NCI-H1694 (cell line): ENCODE results near the gene NAXE.
"Not testable (repeated sequence)": the region's sequence is repeated elsewhere in the genome, so short reads cannot be mapped to it uniquely, and the experiment has no call there.

ENCODE experiments used
- DNase-seq: peaks from one replicate; lab custom pipeline; 2025; lab: John Stamatoyannopoulos, UW

NAXE gene

DNA sequence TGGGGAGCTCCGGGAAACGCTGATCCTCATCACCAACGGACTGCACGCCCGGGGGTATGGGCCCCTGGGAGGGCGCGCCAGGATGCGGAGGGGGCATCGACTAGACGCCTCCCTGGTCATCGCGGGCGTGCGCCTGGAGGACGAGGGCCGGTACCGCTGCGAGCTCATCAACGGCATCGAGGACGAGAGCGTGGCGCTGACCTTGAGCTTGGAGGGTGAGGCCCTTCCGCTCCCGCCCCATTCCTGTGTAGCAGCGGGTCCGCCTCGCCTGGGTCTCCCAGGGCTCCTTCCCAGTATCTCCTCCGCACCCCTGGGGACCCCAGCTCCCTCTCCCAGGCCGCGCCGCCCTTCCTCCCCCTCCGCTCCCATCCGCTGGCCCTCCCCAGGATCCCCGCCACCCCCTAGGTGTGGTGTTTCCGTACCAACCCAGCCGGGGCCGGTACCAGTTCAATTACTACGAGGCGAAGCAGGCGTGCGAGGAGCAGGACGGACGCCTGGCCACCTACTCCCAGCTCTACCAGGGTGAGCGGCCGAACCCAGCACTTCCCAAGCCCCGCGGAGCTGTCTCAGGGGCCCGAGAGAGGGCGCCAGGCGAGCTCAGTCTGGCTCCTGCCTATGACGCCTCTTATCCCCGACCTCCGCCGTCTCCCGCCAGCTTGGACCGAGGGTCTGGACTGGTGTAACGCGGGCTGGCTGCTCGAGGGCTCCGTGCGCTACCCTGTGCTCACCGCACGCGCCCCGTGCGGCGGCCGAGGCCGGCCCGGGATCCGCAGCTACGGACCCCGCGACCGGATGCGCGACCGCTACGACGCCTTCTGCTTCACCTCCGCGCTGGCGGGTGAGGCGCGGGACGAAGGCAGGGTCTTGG lies 32.6 kb downstream of the NAXE start:
- peak; percentile 69 for DNase-seq

DNA sequence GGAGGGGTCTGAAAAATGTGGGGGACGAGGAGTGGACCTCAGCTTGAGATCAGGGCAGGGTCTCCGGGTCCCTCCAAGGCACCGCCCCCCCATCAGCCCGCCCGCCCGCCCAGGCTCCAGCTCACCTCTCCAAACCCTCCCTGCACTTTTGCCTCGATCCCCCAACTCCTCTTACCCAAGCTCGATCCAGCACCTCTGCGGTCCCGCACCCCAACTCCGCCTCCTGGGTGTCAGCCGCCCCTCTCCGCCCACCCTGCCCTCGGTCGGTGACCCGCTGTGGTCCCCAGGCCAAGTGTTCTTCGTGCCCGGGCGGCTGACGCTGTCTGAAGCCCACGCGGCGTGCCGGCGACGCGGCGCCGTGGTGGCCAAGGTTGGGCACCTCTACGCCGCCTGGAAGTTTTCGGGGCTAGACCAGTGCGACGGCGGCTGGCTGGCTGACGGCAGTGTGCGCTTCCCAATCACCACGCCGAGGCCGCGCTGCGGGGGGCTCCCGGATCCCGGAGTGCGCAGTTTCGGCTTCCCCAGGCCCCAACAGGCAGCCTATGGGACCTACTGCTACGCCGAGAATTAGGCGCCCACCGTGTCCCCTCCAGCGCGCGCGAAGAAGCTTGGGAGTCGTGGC lies 33.3 kb downstream of the NAXE start:
- DNase-seq = peak; percentile 32

DNA sequence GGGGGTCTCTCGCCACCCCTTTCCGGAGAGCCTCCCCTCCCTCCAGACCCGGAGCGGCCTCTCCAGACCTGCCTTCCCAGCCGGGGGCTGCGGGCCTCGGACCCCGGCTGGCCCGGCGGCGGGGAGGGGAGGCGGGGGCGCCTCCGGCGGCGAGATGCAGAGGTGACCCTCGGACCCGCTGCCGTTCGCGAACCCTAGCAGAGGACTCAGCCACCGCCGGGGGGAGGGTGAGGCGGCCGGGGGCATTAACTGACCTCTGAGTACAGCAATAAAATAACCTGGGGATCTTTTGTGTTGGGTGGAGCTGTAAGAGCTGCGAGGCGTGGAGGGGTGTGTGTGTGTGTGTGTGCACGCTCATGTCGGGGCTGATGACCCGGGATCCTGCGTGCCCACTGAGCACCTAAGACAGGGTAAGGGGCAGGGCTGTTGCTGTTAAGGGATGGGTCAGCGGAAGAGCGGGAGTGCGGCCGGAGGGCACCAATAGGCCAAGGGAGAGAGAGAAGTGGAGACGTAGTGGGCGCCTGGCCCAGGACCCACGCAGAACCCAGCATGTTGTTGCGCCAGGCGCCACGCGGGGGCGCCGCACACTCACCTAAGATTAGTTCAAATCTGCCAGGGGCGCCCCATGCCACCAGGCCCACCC lies 34.0 kb downstream of the NAXE start:
- DNase-seq = peak; percentile 87

DNA sequence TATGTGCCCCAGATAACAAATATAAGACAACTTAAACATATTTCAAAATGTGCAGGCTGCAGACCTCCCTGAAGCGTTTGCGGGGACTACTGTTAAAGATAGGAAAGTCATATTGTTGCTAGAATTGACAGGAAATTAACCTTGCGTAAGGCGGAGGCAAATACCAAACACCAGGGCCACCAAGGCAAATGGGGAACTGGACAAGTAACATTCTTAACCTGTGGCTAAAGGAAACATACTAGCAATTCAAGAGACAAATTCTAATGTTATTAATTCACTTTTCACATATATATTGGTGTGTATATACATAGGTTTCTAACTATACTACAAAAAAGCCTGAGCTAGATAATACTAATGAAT lies 34.5 kb downstream of the NAXE start:
- DNase-seq = no peak

DNA sequence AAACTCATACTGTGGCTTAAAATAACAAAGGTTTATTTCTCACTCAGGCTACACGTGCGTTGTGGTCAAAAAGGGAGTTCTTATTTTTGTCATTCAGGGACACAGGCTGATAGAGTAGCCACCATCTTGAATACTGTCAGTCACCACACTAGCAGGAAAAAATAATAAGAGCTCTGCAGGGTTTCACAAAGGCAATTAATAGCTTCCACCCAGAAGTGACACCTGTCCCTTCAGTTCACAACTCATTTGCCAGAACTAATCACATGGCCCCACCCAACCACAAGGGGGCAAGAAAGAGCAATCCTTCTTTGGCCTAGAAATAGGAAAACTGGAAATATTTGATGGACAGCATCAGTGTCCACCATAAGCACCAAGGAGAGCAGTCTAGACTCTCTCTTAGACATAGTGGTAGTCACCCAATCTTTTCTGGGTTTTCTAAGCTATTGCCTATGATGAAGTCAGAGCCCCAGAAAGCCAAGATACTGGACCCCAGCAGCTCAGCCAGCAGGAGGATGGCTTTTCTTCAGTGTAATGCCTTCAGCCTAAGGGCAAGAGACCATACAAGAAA lies 35.8 kb downstream of the NAXE start:
- DNase-seq = peak; percentile 91

DNA sequence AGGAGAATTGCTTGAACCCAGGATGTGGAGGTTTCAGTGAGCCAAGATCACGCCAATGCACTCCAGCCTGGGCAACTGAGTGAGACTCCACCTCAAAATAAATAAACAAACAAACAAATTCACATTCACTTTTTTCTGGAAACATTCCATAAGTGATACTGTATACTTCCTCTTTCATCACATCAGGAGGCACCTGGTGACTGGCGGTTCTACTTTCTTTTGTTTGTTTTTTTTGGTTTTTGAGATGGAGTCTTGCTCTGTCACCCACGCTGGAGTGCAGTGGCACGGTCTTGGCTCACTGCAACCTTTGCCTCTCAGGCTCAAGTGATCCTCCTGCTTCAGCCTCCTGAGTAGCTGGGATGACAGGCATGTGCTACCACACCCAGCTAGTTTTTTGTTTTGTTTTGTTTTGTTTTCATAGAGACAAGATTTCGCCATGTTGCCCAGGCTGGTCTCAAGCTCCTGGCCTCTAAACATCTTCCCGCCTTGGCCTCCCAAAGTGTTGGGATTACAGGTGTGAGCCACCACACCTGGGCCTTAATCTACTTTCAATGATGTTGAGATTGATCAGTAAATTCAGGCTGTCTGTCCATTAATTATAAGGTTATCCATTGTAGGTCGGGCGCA lies 38.4 kb downstream of the NAXE start:
- no peak for DNase-seq

DNA sequence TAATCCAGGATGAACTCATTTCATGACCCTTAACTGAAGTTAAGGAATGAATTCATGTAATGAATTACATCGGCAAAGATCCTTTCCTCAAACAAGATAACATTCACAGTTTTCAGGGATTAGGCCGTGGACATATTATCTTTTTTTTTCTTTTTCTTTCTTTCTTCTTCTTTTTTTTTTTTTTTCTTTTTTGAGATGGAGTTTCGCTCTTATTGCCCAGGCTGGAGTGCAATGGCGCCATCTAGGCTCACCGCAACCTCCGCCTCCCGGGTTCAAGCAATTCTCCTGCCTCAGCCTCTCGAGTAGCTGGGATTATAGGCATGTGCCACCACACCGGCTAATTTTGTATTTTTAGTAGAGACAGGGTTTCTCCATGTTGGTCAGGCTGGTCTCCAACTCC lies 39.6 kb downstream of the NAXE start:
- DNase-seq = not testable (repeated sequence)

DNA sequence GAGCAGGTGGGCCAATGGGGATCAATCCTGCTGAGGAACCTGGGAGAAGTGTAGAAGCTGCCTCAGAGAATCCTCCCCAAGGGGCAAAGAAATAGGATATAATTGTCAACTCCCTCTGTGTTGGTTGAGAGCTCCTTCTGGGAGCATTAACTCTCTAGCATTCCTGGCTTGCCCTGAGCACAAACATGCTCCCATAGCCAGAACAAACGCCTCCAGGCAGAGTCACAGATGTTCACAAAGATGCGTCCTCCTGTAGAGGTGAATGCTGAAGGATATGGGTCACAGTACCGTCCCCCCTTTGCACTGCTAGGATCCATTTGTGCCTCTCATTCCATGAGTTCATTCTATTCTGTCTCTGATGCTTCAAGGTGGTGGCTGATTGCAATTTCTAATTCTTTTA lies 40.8 kb downstream of the NAXE start:
- DNase-seq = no peak

DNA sequence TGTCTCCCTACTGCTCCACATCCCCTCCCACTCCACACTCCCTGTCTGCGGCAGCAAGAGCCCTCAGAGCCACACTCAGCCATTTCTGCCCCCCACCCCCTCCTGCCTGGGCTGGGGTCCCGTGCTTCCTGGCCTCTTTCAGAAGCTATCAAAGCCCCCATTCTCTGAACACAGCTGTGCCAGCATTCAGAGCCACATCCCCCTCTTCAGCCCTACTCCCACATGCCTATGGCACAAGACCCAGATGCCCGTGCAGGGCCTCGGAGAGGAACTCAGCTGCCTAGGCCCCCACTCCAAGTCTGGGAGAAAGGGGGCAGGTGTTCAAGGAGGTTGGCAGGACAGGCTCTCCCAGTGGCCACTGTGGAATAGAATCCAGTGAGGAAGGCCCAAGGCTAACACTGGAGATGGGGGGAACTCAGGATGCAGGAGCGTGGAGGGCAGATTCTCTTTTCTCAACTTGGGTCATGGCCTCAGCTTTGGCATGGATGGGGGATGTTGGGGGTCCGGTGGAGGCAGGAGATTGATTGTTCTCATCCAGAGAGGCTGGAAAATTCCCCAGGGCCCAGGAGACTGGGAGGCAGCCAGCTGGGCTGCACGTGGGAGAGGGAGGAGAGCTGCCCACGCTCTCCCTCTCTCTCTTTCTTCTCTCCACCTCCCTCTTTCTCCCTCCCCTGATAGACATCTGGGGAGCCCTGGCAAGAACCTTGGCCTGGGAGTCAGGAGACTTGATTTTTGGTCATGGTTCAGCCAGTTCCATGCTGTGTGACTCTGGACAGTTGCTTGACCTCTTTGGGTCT lies 46.8 kb downstream of the NAXE start:
- no peak for DNase-seq

DNA sequence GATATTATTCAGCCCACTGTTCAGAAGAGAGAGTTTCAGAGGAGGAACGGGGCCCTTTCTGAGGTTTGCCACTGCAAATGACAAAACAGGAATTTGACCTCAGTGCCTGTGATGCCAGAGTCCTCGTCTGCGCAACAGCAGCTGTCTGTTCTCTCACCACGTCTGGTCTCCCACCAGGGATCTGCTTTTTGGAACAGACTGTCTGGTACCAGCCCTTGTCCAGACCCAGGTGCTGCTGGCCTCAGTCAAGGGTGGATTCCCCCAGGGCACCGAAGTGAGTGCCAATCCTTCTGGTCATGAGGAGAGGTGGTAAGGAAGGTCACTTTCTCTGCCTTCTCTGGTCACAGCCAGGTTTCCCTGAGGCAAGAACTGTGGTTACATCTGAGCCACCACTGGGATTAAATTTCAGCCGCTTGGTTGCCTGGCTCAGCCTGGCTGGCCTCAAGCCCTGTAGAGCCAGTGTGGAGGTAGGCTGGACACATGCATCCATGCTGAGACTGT lies 48.1 kb downstream of the NAXE start:
- no peak for DNase-seq

DNA sequence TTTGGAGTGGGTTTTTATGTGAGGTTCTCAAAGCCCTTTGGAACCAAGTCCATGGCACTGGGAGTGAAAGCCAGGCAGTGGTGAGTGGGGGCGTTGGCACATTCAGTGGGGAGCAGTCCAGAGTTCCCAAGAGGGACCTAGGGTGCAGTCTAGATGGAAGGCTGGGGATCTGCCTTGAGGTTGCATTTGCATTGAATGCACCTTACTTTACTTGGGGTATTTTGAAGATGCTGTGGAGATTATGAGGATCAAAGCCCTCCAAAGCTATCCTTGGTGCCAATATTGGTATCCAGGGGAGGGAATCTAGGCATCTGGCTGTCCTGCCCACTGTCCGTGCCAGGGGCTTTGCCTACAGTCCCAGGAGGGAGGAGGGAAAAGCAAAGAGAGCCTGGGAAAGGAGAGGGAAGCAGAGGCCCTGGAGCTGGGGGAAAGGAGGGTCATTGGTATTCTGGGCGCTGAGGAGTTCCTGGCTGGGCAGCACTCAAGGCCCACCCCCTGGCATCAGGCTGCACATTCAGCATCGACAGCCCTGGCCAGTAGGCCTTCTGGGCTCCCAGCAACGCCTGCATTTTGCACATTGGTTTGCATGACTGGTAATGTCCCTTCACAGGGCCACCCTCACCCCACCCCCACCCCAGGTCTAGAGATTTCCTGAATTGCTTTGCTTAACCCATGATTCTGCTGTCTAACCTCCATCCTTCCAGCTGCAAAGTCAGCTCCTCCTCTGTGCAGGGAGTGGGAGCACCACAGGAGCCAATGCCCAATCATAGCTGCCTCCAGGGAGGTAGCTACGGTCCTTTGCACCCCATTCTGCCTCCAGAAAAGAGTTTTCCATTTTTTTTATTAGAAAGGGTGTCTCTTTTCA lies 49.5 kb downstream of the NAXE start:
- no peak for DNase-seq

DNA sequence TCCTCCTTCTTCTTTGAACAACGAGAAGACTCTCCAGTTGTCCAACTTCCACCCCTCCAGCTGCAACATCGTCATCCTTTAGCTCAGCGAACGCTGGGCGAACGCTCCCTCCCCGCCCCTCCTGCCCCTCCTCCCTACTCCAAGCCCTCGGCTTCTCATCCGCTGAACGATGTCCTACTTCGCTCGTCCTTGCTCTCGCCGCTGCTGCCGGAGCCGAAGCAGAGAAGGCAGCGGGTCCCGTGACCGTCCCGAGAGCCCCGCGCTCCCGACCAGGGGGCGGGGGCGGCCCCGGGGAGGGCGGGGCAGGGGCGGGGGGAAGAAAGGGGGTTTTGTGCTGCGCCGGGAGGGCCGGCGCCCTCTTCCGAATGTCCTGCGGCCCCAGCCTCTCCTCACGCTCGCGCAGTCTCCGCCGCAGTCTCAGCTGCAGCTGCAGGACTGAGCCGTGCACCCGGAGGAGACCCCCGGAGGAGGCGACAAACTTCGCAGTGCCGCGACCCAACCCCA lies 50.2 kb downstream of the NAXE start, which contains the start of gene BCAN:
TSS of gene BCAN (plus strand) at position 357 of the 504 bp plus-strand sequence. CDS start 3,938 bp downstream, outside the sequence.
- DNase-seq = no peak

DNA sequence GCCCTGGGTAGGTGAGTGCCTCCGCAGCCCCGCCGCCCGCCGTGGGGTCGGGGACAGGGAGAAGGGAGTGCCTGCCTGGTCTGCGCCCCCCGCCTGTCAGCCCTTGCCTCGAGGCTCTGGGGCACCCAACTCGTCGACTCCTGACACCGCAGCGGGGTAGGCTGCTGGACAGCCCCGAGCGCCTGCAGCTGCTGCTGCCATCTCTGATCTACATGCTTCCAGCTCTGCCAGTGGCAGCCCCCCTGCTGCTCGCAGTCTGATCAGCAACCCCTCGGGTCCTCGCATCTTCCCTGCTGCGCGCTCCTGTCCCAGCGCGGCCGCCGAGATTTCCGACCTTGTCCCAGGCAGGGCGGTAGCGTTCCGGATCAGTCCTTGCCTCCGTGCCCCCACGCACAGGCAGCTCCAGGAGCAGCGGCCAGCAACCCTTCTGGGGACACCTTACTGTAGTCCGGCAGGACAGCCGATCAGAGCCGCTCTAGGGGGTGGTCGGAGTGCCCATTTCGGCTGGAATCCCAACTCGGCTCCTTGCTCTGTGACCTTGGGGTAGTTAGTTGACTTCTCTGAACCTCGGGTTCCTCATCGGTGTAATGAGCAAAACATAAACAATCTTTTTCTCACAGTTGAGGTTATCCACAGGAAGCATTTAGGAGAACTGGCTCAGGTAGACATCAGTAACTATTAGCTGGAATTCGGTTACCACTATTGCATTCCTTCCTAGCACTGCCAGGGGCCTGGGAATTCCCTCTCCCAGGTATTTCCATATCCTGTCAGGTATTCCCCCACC lies 50.9 kb downstream of the NAXE start:
- no peak for DNase-seq

DNA sequence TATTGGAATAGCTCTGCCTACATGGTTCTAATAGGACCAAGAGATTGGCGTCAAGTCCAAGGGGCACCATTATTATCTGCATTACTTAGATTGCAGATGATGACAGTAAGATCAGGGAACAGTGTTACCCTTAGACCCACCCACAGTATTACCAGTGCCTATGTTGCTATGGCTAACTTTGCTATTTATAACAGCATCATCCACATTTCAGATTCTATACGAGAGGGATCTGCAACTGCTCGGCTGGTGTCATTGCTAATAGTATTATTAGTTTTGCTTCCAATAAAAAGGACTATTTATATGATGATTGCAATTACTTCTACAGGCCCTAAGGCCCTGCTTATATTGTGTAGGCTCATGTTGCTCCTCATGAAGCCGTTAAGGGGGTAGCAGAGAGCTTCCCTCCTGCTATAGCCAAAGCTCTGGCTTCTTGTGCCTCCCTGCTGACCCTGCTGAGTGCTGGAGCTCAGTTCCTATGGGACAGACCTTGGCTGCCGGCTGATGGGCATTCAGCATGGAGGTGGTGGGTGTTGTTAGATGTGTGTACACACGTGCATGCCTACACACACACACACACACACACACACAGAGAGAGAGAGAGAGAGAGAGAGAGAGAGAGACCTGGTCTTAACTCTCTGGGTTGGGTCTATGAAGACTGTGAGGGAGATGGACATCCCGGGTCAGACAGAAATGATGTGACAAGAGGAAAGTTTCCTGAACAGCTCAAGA lies 51.6 kb downstream of the NAXE start:
- DNase-seq = no peak

DNA sequence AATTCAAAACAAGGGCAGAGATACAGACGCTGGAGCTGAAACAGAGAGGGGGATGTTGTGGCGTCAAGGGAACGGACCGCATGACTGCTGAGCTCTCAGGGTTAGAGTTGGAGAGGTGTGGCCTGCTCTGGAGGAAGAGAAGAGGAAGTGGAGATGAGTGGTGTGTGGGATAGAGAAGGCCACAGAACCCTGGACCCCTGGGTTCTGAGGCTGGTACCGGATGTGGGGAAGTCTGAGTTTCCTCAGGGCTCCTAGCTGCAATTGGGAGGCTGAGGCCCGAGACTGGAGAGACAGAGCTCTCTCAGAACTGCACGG lies 52.2 kb downstream of the NAXE start:
- no peak for DNase-seq
